Calu3 (cell line): Measurements from ENCODE around the gene ERC2. TPM values are rescaled to one million over a fixed set of nuclear protein-coding genes. Genes with fewer than 3 reads are reported as not detected.

ENCODE experiments used
- BruUV-seq: library from RNA; stranded (reverse); fragments of 400-500 nt; replicated peaks from 2 replicates; lab custom pipeline; 2021; lab: Mats Ljungman, UMichigan
- CTCF ChIA-PET: fragments of 300-600 bp; sonication (Branson Sonifier 250); formaldehyde crosslinking; loops from one replicate; lab custom pipeline; 2022; ENCODE audit warnings: antibody characterized with exemption; lab: Charles Lee
- DNase-seq: peaks from one replicate; pipeline ENCODE4 v3.0.0; 2022
- H3K27ac Mint-ChIP-seq: one replicate; pipeline ENCODE4 v1.8.0; 2022; ENCODE audit warnings: mixed read lengths; ENCODE audit not compliant: unreplicated experiment
- H3K27me3 Mint-ChIP-seq: one replicate; pipeline ENCODE4 v1.8.0; 2022; ENCODE audit warnings: mixed read lengths; ENCODE audit not compliant: unreplicated experiment
- H3K36me3 Mint-ChIP-seq: one replicate; pipeline ENCODE4 v1.8.0; 2022; ENCODE audit warnings: mild to moderate bottlenecking, moderate library complexity, mixed read lengths; ENCODE audit not compliant: insufficient read depth, unreplicated experiment
- H3K4me1 Mint-ChIP-seq: one replicate; pipeline ENCODE4 v1.8.0; 2022; ENCODE audit warnings: mild to moderate bottlenecking, low read depth, mixed read lengths; ENCODE audit not compliant: unreplicated experiment
- H3K4me3 Mint-ChIP-seq: one replicate; pipeline ENCODE4 v1.8.0; 2022; ENCODE audit warnings: mild to moderate bottlenecking, low read depth, moderate library complexity, mixed read lengths; ENCODE audit not compliant: unreplicated experiment
- H3K9me3 Mint-ChIP-seq: one replicate; pipeline ENCODE4 v1.8.0; 2022; ENCODE audit warnings: low read depth, mixed read lengths; ENCODE audit not compliant: unreplicated experiment
- intact Hi-C: fragments of 100-400 bp; cut with micrococcal nuclease; formaldehyde crosslinking; loops from one replicate; pipeline ENCODE4 v1.10.0; 2022; ENCODE audit not compliant: unreplicated experiment
- total RNA-seq: library from RNA; stranded (reverse); gene quantifications from 2 replicates; pipeline ENCODE4 v1.2.3, GENCODE V29; 2022
- TF ChIP-seq, protein P1 (sequence below): fragments of 200-600 bp; IDR thresholded peaks from one replicate; pipeline ENCODE4 v1.8.0; 2022; ENCODE audit warnings: antibody characterized with exemption; ENCODE audit not compliant: unreplicated experiment

ERC2 gene
- total RNA-seq, 1 experiment from 2014 or later, result 0.73 TPM

GRCh38 chr3:56055546-56055945 is 412.7 kb downstream of the ERC2 start:
- Mint-ChIP-seq H3K27ac (no peak overlapping the region), H3K36me3 (no peaks in the 10 kb centered on the region), H3K9me3 (no peaks in the 10 kb centered on the region), H3K4me3 (no peak overlapping the region), H3K27me3 (peaks cover 72% of the 10 kb centered on the region), H3K4me1 (no peaks in the 10 kb centered on the region)
- intact Hi-C loops, result no loop called here
- no peak for DNase-seq
- CTCF ChIA-PET, result no interaction called here
- BruUV-seq, result no TSS peak
- TF ChIP-seq, protein P1, sequence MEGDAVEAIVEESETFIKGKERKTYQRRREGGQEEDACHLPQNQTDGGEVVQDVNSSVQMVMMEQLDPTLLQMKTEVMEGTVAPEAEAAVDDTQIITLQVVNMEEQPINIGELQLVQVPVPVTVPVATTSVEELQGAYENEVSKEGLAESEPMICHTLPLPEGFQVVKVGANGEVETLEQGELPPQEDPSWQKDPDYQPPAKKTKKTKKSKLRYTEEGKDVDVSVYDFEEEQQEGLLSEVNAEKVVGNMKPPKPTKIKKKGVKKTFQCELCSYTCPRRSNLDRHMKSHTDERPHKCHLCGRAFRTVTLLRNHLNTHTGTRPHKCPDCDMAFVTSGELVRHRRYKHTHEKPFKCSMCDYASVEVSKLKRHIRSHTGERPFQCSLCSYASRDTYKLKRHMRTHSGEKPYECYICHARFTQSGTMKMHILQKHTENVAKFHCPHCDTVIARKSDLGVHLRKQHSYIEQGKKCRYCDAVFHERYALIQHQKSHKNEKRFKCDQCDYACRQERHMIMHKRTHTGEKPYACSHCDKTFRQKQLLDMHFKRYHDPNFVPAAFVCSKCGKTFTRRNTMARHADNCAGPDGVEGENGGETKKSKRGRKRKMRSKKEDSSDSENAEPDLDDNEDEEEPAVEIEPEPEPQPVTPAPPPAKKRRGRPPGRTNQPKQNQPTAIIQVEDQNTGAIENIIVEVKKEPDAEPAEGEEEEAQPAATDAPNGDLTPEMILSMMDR, result no peak

- Mint-ChIP-seq H3K27me3 (peaks cover 77% of the 10 kb centered on the region), H3K36me3 (no peaks in the 10 kb centered on the region), H3K4me3 (no peak overlapping the region), H3K27ac (no peak overlapping the region), H3K9me3 (no peaks in the 10 kb centered on the region), H3K4me1 (no peaks in the 10 kb centered on the region)
- DNase-seq, result no peak
- intact Hi-C loops, result no loop called here
- no TSS peak for BruUV-seq
- TF ChIP-seq, protein P1, result no peak
- CTCF ChIA-PET, result no interaction called here
Observed at GRCh38 chr3:56054844-56055243, 413.4 kb downstream of the ERC2 start.

- H3K27me3 Mint-ChIP-seq, result peaks cover 88% of the 10 kb centered on the region
- CTCF ChIA-PET, result no interaction called here
- H3K36me3 Mint-ChIP-seq, result no peaks in the 10 kb centered on the region
- TF ChIP-seq, protein P1, result no peak
- BruUV-seq, result no TSS peak
- H3K9me3 Mint-ChIP-seq, result no peaks in the 10 kb centered on the region
- intact Hi-C loops, result no loop called here
- H3K4me1 Mint-ChIP-seq, result no peaks in the 10 kb centered on the region
- H3K4me3 Mint-ChIP-seq, result no peak overlapping the region
- DNase-seq, result no peak
- no peak overlapping the region for H3K27ac Mint-ChIP-seq
Observed at GRCh38 chr3:56053727-56054126, 414.5 kb downstream of the ERC2 start.

- DNase-seq, result no peak
- no peak overlapping the region for H3K4me3 Mint-ChIP-seq
- H3K9me3 Mint-ChIP-seq, result no peaks in the 10 kb centered on the region
- intact Hi-C loops, result no loop called here
- TF ChIP-seq, protein P1, result no peak
- peaks cover 100% of the 10 kb centered on the region for H3K27me3 Mint-ChIP-seq
- no peak overlapping the region for H3K27ac Mint-ChIP-seq
- H3K36me3 Mint-ChIP-seq, result no peaks in the 10 kb centered on the region
- CTCF ChIA-PET, result no interaction called here
- H3K4me1 Mint-ChIP-seq, result no peaks in the 10 kb centered on the region
- BruUV-seq, result no TSS peak
Observed at GRCh38 chr3:56052188-56052587, 416.1 kb downstream of the ERC2 start.
